ENCODE data around the gene MYH15. TPM values are rescaled to one million over a fixed set of nuclear protein-coding genes. Genes with fewer than 3 reads are reported as not detected.

MYH15 gene
- total RNA-seq, 2 donors from 2014 or later = 0.07 to 0.15 TPM

- Histone ChIP-seq H3K9me3 (ENCODE audit: control insufficient read depth, low read length) (no peaks in the 10 kb centered on the region), H3K4me1 (ENCODE audit: control insufficient read depth, insufficient read depth, low read length) (no peaks in the 10 kb centered on the region), H3K4me3 (ENCODE audit: low read length) (no peak overlapping the region), H3K36me3 (ENCODE audit: control insufficient read depth, insufficient read depth, low read length) (no peaks in the 10 kb centered on the region), H3K27ac (ENCODE audit: low read depth, low read length) (no peak overlapping the region), H3K27me3 (ENCODE audit: control insufficient read depth, insufficient read depth, low read length, poor library complexity, severe bottlenecking) (no peaks in the 10 kb centered on the region), H3K9ac (ENCODE audit: extremely low read depth, low read length, poor library complexity, severe bottlenecking) (no peak overlapping the region)
- Mint-ChIP-seq H3K4me1 (no peaks in the 10 kb centered on the region), H3K36me3 (ENCODE audit: low read depth) (no peaks in the 10 kb centered on the region), H3K9me3 (no peaks in the 10 kb centered on the region), H3K4me3 (no peak overlapping the region), H3K27me3 (ENCODE audit: insufficient read depth) (no peaks in the 10 kb centered on the region), H3K27ac (no peak overlapping the region)
- no peak for DNase-seq
- WGBS, 2 experiments (ENCODE audit: insufficient coverage in 1 of 2, insufficient read length in 1 of 2) = 86 to 90% methylated on average over 1 to 3 of the region's 4 CpGs
- no peak for TF ChIP-seq CTCF (conservative IDR thresholded peaks at IDR 0.05)
Measured at GRCh38 chr3:108343491-108343890, 166.9 kb downstream of the MYH15 start.

GRCh38 chr3:108342837-108343486 is 167.4 kb downstream of the MYH15 start:
- no peak for TF ChIP-seq CTCF (conservative IDR thresholded peaks at IDR 0.05)
- Histone ChIP-seq H3K27me3 (ENCODE audit: control insufficient read depth, insufficient read depth, low read length, poor library complexity, severe bottlenecking) (no peaks in the 10 kb centered on the region), H3K4me3 (ENCODE audit: low read length) (no peak overlapping the region), H3K9me3 (ENCODE audit: control insufficient read depth, low read length) (no peaks in the 10 kb centered on the region), H3K4me1 (ENCODE audit: control insufficient read depth, insufficient read depth, low read length) (no peaks in the 10 kb centered on the region), H3K27ac (ENCODE audit: low read depth, low read length) (no peak overlapping the region), H3K9ac (ENCODE audit: extremely low read depth, low read length, poor library complexity, severe bottlenecking) (no peak overlapping the region), H3K36me3 (ENCODE audit: control insufficient read depth, insufficient read depth, low read length) (no peaks in the 10 kb centered on the region)
- DNase-seq = no peak
- no peak overlapping the region for H3K4me3 Mint-ChIP-seq
- H3K27ac Mint-ChIP-seq = no peak overlapping the region
- WGBS, 2 experiments (ENCODE audit: insufficient coverage in 1 of 2, insufficient read length in 1 of 2) = 86 to 94% methylated on average over 2 to 3 of the region's 4 CpGs
- H3K36me3 Mint-ChIP-seq (ENCODE audit: low read depth) = no peaks in the 10 kb centered on the region
- no peaks in the 10 kb centered on the region for H3K27me3 Mint-ChIP-seq (ENCODE audit: insufficient read depth)
- no peaks in the 10 kb centered on the region for H3K4me1 Mint-ChIP-seq
- no peaks in the 10 kb centered on the region for H3K9me3 Mint-ChIP-seq

GRCh38 chr3:108341911-108342310 is 168.5 kb downstream of the MYH15 start:
- H3K4me3 ChIP-seq (ENCODE audit: low read length) = no peak overlapping the region
- no peaks in the 10 kb centered on the region for H3K4me1 Mint-ChIP-seq
- TF ChIP-seq CTCF (conservative IDR thresholded peaks at IDR 0.05) = no peak
- DNase-seq = no peak
- H3K9me3 Mint-ChIP-seq = no peaks in the 10 kb centered on the region
- H3K27me3 Mint-ChIP-seq (ENCODE audit: insufficient read depth) = no peaks in the 10 kb centered on the region
- no peak overlapping the region for H3K27ac Mint-ChIP-seq
- H3K4me1 ChIP-seq (ENCODE audit: control insufficient read depth, insufficient read depth, low read length) = no peaks in the 10 kb centered on the region
- no peaks in the 10 kb centered on the region for H3K36me3 ChIP-seq (ENCODE audit: control insufficient read depth, insufficient read depth, low read length)
- no peaks in the 10 kb centered on the region for H3K27me3 ChIP-seq (ENCODE audit: control insufficient read depth, insufficient read depth, low read length, poor library complexity, severe bottlenecking)
- WGBS, 2 experiments (ENCODE audit: insufficient coverage in 1 of 2, insufficient read length in 1 of 2) = 50 to 73% methylated on average over 2 to 6 of the region's 6 CpGs
- no peaks in the 10 kb centered on the region for H3K9me3 ChIP-seq (ENCODE audit: control insufficient read depth, low read length)
- no peaks in the 10 kb centered on the region for H3K36me3 Mint-ChIP-seq (ENCODE audit: low read depth)
- H3K9ac ChIP-seq (ENCODE audit: extremely low read depth, low read length, poor library complexity, severe bottlenecking) = no peak overlapping the region
- H3K4me3 Mint-ChIP-seq = no peak overlapping the region
- H3K27ac ChIP-seq (ENCODE audit: low read depth, low read length) = no peak overlapping the region
